HepG2 (cell line): ENCODE results near the gene TTC31. TPM values are rescaled to one million over a fixed set of nuclear protein-coding genes. Genes with fewer than 3 reads are reported as not detected.

Experiments used
- ATF6 ChIP-seq: sonication (generic); formaldehyde crosslinking; conservative IDR thresholded peaks from 2 replicates; pipeline ENCODE4 v1.4.0; 2020; ENCODE audit warnings: missing genetic modification reagents
- FOSL1 ChIP-seq: sonication (generic); formaldehyde crosslinking; IDR thresholded peaks from 2 replicates; pipeline ENCODE4 v1.9.0; 2021; ENCODE audit warnings: missing genetic modification reagents, borderline replicate concordance
- GFI1 ChIP-seq: sonication (generic); formaldehyde crosslinking; IDR thresholded peaks from 2 replicates; pipeline ENCODE4 v1.5.0; 2020; ENCODE audit warnings: missing genetic modification reagents, mild to moderate bottlenecking, borderline replicate concordance
- HNRNPL ChIP-seq: fragments of 200-400 bp; formaldehyde crosslinking; IDR thresholded peaks from 2 replicates; pipeline ENCODE4 v1.6.1; 2017; ENCODE audit warnings: mild to moderate bottlenecking, low read depth, low read length
- MZF1 ChIP-seq: sonication (generic); formaldehyde crosslinking; IDR thresholded peaks from 2 replicates; pipeline ENCODE4 v1.8.1; 2023; ENCODE audit warnings: mild to moderate bottlenecking, missing genetic modification reagents, borderline replicate concordance
- RFX1 ChIP-seq: fragments of 450-650 bp; IDR thresholded peaks from 2 replicates; pipeline ENCODE4 v1.6.1; 2017
- SIN3B ChIP-seq: fragments of 150-350 bp; IDR thresholded peaks from 2 replicates; pipeline ENCODE4 v1.6.1; 2014; ENCODE audit warnings: low read length
- SOX13 ChIP-seq, 3 experiments: fragments of 450-650 bp in 1 of 3; sonication (generic) in 1 of 3; formaldehyde crosslinking in 1 of 3; IDR thresholded peaks in 2 of 3; conservative IDR thresholded peaks in 1 of 3; 2 replicates each; pipeline versions ENCODE4 v1.5.0 to v1.6.1; 2016 to 2020; ENCODE audit warnings: antibody characterized with exemption in 1 of 3, mild to moderate bottlenecking in 1 of 3, missing compliant biosample characterization in 1 of 3, missing genetic modification reagents in 1 of 3, moderate library complexity in 1 of 3
- SRSF9 ChIP-seq: fragments of 200-400 bp; formaldehyde crosslinking; IDR thresholded peaks from 2 replicates; pipeline ENCODE4 v1.6.1; 2018; ENCODE audit warnings: borderline replicate concordance, mild to moderate bottlenecking, low read depth, low read length; ENCODE audit not compliant: insufficient read depth, poor library complexity, severe bottlenecking
- TBL1XR1 ChIP-seq: fragments of 150-350 bp; IDR thresholded peaks from 2 replicates; pipeline ENCODE4 v1.6.1; 2014; ENCODE audit warnings: borderline replicate concordance, low read length; ENCODE audit not compliant: partially characterized antibody
- TSC22D2 ChIP-seq: sonication (generic); formaldehyde crosslinking; IDR thresholded peaks from 2 replicates; pipeline ENCODE4 v1.5.1; 2020; ENCODE audit warnings: missing genetic modification reagents, mild to moderate bottlenecking, borderline replicate concordance
- ZBTB43 ChIP-seq: sonication (generic); formaldehyde crosslinking; conservative IDR thresholded peaks from 2 replicates; pipeline ENCODE4 v1.4.0; 2020; ENCODE audit warnings: missing genetic modification reagents
- ZNF136 ChIP-seq: sonication (generic); formaldehyde crosslinking; IDR thresholded peaks from 2 replicates; pipeline ENCODE4 v1.8.1; 2022; ENCODE audit warnings: low read depth, mild to moderate bottlenecking, moderate library complexity, missing genetic modification reagents
- ZNF512 ChIP-seq: sonication (generic); formaldehyde crosslinking; IDR thresholded peaks from 2 replicates; pipeline ENCODE4 v1.4.0; 2020; ENCODE audit warnings: mild to moderate bottlenecking, missing genetic modification reagents
- polyA plus RNA-seq, 8 experiments: library from polyadenylated mRNA; depleted of rRNA in 3 of 8; stranded (reverse) in 7 of 8; unstranded in 1 of 8; fragments of >200 nt; fragmentation: Illumina TruSeq in 4 of 8; extraction: Trizol in 4 of 8; gene quantifications; 2 replicates each; pipeline versions ENCODE4 v1.2.1 to v1.2.3, GENCODE V29; 2011 to 2016; ENCODE audit warnings: low read depth in 4 of 8, missing spikeins in 1 of 8, mixed read lengths in 1 of 8; ENCODE audit not compliant: insufficient read depth in 1 of 8
- total RNA-seq, 5 experiments: library from RNA; depleted of rRNA; stranded (reverse); fragments of >200 nt; fragmentation: Illumina TruSeq; extraction: Trizol; gene quantifications; 2 replicates each; pipeline ENCODE4 v1.2.3, GENCODE V29; 2016; ENCODE audit warnings: low read depth in 1 of 5
- TF ChIP-seq, protein P1 (sequence below): IDR thresholded peaks from 2 replicates; pipeline ENCODE4 v1.6.1; 2012; ENCODE audit warnings: inconsistent platforms
- TF ChIP-seq, protein P2 (sequence below): sonication (generic); formaldehyde crosslinking; IDR thresholded peaks from 2 replicates; pipeline ENCODE4 v1.5.1; 2020; ENCODE audit warnings: mild to moderate bottlenecking, moderate library complexity, missing genetic modification reagents

The TTC31 gene
- total and polyA plus RNA-seq, 2 of the 13 experiments (the other 11 are each of a cell fraction or from before 2014, with no cell fraction given) = 28.3 to 39.5 TPM

DNA sequence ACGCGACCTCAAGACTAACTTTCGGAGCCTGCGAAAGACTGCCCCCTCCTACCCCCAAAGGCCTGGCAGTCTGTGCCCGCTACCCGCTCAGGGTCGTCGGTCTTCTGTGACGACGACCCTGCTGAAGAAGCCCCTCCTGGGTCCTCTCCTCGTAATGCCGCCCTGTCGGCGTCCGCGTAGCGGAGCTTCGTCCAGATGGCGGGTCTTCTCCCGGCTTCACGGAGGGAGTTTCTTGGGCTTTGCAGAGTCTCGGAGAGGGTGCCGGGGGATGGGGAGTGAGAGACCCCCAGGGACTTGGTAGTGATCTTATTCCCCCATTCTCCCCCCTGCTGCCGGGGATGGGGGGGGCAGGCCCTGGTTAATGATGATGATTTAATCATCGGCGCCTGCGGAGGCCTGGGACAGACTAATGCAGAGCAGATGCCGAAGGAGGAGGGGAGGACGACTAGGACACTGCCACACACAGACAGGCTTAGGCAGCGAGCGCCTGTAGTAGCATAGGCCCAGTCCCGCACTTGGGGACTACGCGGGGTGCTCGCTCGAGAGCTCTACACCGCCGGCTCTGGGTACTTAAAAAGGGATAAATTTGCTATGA is 25.1 kb downstream of the TTC31 start (continued):
- TF ChIP-seq, protein P1, sequence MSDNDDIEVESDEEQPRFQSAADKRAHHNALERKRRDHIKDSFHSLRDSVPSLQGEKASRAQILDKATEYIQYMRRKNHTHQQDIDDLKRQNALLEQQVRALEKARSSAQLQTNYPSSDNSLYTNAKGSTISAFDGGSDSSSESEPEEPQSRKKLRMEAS = peak; percentile 52
- TF ChIP-seq HNRNPL (0 out of 2 replicates have a peak, but pooled peaks have one; percentile 3), MZF1 (no peak), SRSF9 (no peak), ZNF136 (0 out of 2 replicates have a peak, but pooled peaks have one; percentile 6), SIN3B (no peak), SOX13 (IDR thresholded peaks at IDR 0.05) (no peak), SOX13 (CRISPR knock-in tag; conservative IDR thresholded peaks at IDR 0.05 in 1 of 2, IDR thresholded peaks at IDR 0.05 in 1 of 2) (peak; percentile 2 to 55; a peak in 2 of 4 replicates), TSC22D2 (CRISPR knock-in tag) (no peak), ATF6 (CRISPR knock-in tag) (no peak), FOSL1 (CRISPR knock-in tag) (no peak), TBL1XR1 (no peak), RFX1 (no peak), GFI1 (CRISPR knock-in tag) (no peak; the same call in 1 of the 2 replicates), ZNF512 (CRISPR knock-in tag) (no peak), ZBTB43 (CRISPR knock-in tag) (no peak; the same call in 1 of the 2 replicates)
- TF ChIP-seq, protein P2, sequence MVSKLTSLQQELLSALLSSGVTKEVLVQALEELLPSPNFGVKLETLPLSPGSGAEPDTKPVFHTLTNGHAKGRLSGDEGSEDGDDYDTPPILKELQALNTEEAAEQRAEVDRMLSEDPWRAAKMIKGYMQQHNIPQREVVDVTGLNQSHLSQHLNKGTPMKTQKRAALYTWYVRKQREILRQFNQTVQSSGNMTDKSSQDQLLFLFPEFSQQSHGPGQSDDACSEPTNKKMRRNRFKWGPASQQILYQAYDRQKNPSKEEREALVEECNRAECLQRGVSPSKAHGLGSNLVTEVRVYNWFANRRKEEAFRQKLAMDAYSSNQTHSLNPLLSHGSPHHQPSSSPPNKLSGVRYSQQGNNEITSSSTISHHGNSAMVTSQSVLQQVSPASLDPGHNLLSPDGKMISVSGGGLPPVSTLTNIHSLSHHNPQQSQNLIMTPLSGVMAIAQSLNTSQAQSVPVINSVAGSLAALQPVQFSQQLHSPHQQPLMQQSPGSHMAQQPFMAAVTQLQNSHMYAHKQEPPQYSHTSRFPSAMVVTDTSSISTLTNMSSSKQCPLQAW (CRISPR knock-in tag) = no peak
